SK-N-SH (cell line): ENCODE results near the gene DPP4.

ENCODE experiments used
- EP300 ChIP-seq, 2 experiments: IDR thresholded peaks; 2 replicates each; pipeline versions ENCODE4 v1.4.0 to v1.6.1; 2012; ENCODE audit warnings: borderline replicate concordance in 1 of 2, low read depth in 1 of 2, low read length in 1 of 2
- TAF1 ChIP-seq: IDR thresholded peaks from 2 replicates; pipeline ENCODE4 v1.6.1; 2012; ENCODE audit warnings: low read depth, mild to moderate bottlenecking, low read length, moderate library complexity, borderline replicate concordance
- TEAD4 ChIP-seq: IDR thresholded peaks from 2 replicates; pipeline ENCODE4 v1.4.0; 2012; ENCODE audit warnings: mild to moderate bottlenecking, borderline replicate concordance; ENCODE audit not compliant: insufficient read depth
- TF ChIP-seq, protein P1 (sequence below): IDR thresholded peaks from 2 replicates; pipeline ENCODE4 v1.4.0; 2012; ENCODE audit warnings: low read depth
- TF ChIP-seq, protein P2 (sequence below): fragments of 200-600 bp; sonication (generic); IDR thresholded peaks from 2 replicates; pipeline ENCODE4 v1.6.1; 2017; ENCODE audit warnings: antibody characterized with exemption, mild to moderate bottlenecking, moderate library complexity
- TF ChIP-seq, protein P3 (sequence below): fragments of 150-350 bp; IDR thresholded peaks from 2 replicates; pipeline ENCODE4 v1.6.1; 2017; ENCODE audit warnings: antibody characterized with exemption, low read length, low read depth, borderline replicate concordance

DNA sequence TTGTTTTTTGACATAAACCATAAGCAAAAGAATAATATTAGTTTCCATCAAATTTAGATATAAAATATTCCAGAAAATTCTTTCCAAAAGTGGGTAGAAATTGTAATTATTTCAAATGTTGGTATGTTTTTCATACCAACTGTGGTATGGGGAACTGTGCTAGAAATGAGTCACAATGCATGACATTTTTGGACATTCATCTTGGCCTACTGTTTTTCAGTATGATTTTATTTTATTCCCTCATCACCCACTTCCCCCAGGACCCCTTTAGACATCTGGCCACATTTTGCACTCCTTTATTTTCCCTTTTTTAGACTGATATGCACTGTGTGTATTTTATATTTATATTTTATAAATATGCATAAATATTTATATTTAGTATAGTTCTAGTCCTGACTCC, 97.1 kb downstream of the DPP4 start:
- TF ChIP-seq, protein P1, sequence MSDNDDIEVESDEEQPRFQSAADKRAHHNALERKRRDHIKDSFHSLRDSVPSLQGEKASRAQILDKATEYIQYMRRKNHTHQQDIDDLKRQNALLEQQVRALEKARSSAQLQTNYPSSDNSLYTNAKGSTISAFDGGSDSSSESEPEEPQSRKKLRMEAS = no peak
- TF ChIP-seq, protein P2, sequence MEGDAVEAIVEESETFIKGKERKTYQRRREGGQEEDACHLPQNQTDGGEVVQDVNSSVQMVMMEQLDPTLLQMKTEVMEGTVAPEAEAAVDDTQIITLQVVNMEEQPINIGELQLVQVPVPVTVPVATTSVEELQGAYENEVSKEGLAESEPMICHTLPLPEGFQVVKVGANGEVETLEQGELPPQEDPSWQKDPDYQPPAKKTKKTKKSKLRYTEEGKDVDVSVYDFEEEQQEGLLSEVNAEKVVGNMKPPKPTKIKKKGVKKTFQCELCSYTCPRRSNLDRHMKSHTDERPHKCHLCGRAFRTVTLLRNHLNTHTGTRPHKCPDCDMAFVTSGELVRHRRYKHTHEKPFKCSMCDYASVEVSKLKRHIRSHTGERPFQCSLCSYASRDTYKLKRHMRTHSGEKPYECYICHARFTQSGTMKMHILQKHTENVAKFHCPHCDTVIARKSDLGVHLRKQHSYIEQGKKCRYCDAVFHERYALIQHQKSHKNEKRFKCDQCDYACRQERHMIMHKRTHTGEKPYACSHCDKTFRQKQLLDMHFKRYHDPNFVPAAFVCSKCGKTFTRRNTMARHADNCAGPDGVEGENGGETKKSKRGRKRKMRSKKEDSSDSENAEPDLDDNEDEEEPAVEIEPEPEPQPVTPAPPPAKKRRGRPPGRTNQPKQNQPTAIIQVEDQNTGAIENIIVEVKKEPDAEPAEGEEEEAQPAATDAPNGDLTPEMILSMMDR = no peak
- TF ChIP-seq EP300 (IDR thresholded peaks at IDR 0.05; ENCODE audit: borderline replicate concordance in 1 of 2, low read depth in 1 of 2, low read length in 1 of 2) = no peak
- TF ChIP-seq TAF1 = no peak
- TF ChIP-seq, protein P3, sequence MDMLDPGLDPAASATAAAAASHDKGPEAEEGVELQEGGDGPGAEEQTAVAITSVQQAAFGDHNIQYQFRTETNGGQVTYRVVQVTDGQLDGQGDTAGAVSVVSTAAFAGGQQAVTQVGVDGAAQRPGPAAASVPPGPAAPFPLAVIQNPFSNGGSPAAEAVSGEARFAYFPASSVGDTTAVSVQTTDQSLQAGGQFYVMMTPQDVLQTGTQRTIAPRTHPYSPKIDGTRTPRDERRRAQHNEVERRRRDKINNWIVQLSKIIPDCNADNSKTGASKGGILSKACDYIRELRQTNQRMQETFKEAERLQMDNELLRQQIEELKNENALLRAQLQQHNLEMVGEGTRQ = no peak
- TF ChIP-seq TEAD4 = no peak
